ENCODE measurements around the gene SARNP. TPM values are rescaled to one million over a fixed set of nuclear protein-coding genes. Genes with fewer than 3 reads are reported as not detected.

Gene SARNP
- total RNA-seq, 1 donor, result 53.6 TPM

DNA sequence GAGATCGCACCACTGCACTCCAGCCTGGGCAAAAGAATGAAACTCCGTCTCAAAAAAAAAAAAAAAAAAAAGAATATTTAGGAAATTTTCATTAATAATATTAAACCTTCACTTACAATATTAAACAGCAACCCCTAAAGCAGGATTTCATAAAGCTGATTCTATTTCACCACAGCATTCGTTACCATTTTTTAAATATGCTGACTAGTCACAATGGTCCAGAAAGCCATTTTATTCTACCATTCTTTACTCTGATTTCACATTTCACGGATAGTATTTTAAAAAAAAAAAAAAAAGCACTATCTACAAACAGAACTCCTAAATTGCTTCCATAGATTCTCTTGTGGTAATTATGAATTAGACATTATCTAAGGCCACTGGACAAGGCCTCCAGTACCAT lies 27.6 kb downstream of the SARNP start:
- Histone ChIP-seq H4K20me1 (ENCODE audit: insufficient read depth, low read length) (no peaks in the 10 kb centered on the region), H3K27me3 (ENCODE audit: insufficient read depth, low read length) (no peaks in the 10 kb centered on the region), H2AFZ (ENCODE audit: low read length) (no peak overlapping the region), H3K36me3 (ENCODE audit: insufficient read depth, low read length) (peaks cover 70% of the 10 kb centered on the region), H3K4me3 (ENCODE audit: insufficient read depth, low read length) (no peak overlapping the region), H3K4me1 (ENCODE audit: insufficient read depth, low read length) (no peaks in the 10 kb centered on the region), H3K79me2 (ENCODE audit: insufficient read depth, low read length) (peaks cover 11% of the 10 kb centered on the region), H3K27ac (ENCODE audit: low read depth, low read length) (no peak overlapping the region), H3K9me3 (ENCODE audit: low read depth, low read length) (no peaks in the 10 kb centered on the region), H3K4me2 (ENCODE audit: insufficient read depth, low read length) (no peak overlapping the region)
- TF ChIP-seq, protein P1, sequence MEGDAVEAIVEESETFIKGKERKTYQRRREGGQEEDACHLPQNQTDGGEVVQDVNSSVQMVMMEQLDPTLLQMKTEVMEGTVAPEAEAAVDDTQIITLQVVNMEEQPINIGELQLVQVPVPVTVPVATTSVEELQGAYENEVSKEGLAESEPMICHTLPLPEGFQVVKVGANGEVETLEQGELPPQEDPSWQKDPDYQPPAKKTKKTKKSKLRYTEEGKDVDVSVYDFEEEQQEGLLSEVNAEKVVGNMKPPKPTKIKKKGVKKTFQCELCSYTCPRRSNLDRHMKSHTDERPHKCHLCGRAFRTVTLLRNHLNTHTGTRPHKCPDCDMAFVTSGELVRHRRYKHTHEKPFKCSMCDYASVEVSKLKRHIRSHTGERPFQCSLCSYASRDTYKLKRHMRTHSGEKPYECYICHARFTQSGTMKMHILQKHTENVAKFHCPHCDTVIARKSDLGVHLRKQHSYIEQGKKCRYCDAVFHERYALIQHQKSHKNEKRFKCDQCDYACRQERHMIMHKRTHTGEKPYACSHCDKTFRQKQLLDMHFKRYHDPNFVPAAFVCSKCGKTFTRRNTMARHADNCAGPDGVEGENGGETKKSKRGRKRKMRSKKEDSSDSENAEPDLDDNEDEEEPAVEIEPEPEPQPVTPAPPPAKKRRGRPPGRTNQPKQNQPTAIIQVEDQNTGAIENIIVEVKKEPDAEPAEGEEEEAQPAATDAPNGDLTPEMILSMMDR (IDR thresholded peaks at IDR 0.05; ENCODE audit: extremely low read depth, low read depth, low read length), result no peak
- no peak for DNase-seq (ENCODE audit: insufficient read length, low spot score, missing footprints)

DNA sequence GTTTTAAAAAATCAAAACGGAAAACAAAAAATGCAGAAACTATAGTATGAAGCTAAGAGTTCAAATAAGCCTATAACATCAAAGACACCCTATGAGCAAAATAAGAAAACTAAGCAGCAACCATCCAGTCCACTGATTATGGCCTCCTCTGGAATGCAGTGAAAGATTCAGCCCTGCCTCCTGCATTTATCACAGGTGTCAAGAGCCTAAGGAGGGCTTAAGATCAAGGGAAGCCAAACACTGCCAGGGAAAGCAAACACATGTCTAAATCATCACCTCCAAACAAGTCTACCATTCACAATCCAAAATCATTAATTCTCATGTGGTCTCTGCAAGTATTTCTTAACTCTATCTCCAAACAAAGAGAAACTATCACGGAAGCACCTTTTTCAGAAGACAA lies 28.4 kb downstream of the SARNP start:
- Histone ChIP-seq H3K36me3 (ENCODE audit: insufficient read depth, low read length) (peaks cover 70% of the 10 kb centered on the region), H3K79me2 (ENCODE audit: insufficient read depth, low read length) (peaks cover 10% of the 10 kb centered on the region), H4K20me1 (ENCODE audit: insufficient read depth, low read length) (peaks cover 1% of the 10 kb centered on the region), H3K4me2 (ENCODE audit: insufficient read depth, low read length) (no peak overlapping the region), H3K27me3 (ENCODE audit: insufficient read depth, low read length) (no peaks in the 10 kb centered on the region), H3K4me3 (ENCODE audit: insufficient read depth, low read length) (no peak overlapping the region), H3K27ac (ENCODE audit: low read depth, low read length) (no peak overlapping the region), H2AFZ (ENCODE audit: low read length) (no peak overlapping the region), H3K9me3 (ENCODE audit: low read depth, low read length) (no peaks in the 10 kb centered on the region), H3K4me1 (ENCODE audit: insufficient read depth, low read length) (no peaks in the 10 kb centered on the region)
- TF ChIP-seq, protein P1 (IDR thresholded peaks at IDR 0.05; ENCODE audit: extremely low read depth, low read depth, low read length), result no peak
- DNase-seq (ENCODE audit: insufficient read length, low spot score, missing footprints), result no peak

DNA sequence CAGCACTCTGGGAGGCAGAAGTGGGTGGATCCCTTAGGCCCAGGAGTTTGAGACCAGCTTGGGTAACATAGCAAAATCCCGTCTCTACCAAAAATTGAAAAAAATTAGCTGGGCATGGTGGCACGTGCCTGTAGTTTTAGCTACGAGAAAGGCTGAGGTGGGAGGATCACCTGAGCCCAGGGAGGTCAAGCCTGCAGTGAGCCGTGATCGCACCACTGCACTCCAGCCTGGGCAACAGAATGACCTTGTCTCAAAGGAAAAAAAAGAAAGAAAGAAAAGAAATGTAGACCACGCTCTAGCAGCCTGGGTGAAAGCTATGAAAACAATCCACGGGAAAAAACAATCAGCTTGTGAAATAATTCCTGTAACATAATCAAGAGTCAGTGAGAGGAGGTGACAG lies 29.0 kb downstream of the SARNP start:
- no peaks in the 10 kb centered on the region for H3K9me3 ChIP-seq (ENCODE audit: low read depth, low read length)
- peaks cover 8% of the 10 kb centered on the region for H3K79me2 ChIP-seq (ENCODE audit: insufficient read depth, low read length)
- no peak for DNase-seq (ENCODE audit: insufficient read length, low spot score, missing footprints)
- peaks cover 3% of the 10 kb centered on the region for H4K20me1 ChIP-seq (ENCODE audit: insufficient read depth, low read length)
- no peak overlapping the region for H2AFZ ChIP-seq (ENCODE audit: low read length)
- H3K27me3 ChIP-seq (ENCODE audit: insufficient read depth, low read length), result no peaks in the 10 kb centered on the region
- H3K36me3 ChIP-seq (ENCODE audit: insufficient read depth, low read length), result peaks cover 69% of the 10 kb centered on the region
- no peaks in the 10 kb centered on the region for H3K4me1 ChIP-seq (ENCODE audit: insufficient read depth, low read length)
- H3K4me3 ChIP-seq (ENCODE audit: insufficient read depth, low read length), result no peak overlapping the region
- H3K27ac ChIP-seq (ENCODE audit: low read depth, low read length), result no peak overlapping the region
- no peak overlapping the region for H3K4me2 ChIP-seq (ENCODE audit: insufficient read depth, low read length)
- TF ChIP-seq, protein P1 (IDR thresholded peaks at IDR 0.05; ENCODE audit: extremely low read depth, low read depth, low read length), result no peak

- peaks cover 6% of the 10 kb centered on the region for H3K79me2 ChIP-seq (ENCODE audit: insufficient read depth, low read length)
- H3K4me1 ChIP-seq (ENCODE audit: insufficient read depth, low read length), result no peaks in the 10 kb centered on the region
- no peak overlapping the region for H3K4me3 ChIP-seq (ENCODE audit: insufficient read depth, low read length)
- H3K4me2 ChIP-seq (ENCODE audit: insufficient read depth, low read length), result no peak overlapping the region
- H3K9me3 ChIP-seq (ENCODE audit: low read depth, low read length), result no peaks in the 10 kb centered on the region
- peaks cover 65% of the 10 kb centered on the region for H3K36me3 ChIP-seq (ENCODE audit: insufficient read depth, low read length)
- TF ChIP-seq, protein P1 (IDR thresholded peaks at IDR 0.05; ENCODE audit: extremely low read depth, low read depth, low read length), result no peak
- H3K27me3 ChIP-seq (ENCODE audit: insufficient read depth, low read length), result no peaks in the 10 kb centered on the region
- DNase-seq (ENCODE audit: insufficient read length, low spot score, missing footprints), result no peak
- peaks cover 3% of the 10 kb centered on the region for H4K20me1 ChIP-seq (ENCODE audit: insufficient read depth, low read length)
- H3K27ac ChIP-seq (ENCODE audit: low read depth, low read length), result no peak overlapping the region
- H2AFZ ChIP-seq (ENCODE audit: low read length), result no peak overlapping the region
These were observed 36.8 kb downstream of the SARNP start for GRCh38 chr12:55780685-55781084.
